GM23338 (cell line): ENCODE results near the gene DSCAML1. TPM values are rescaled to one million over a fixed set of nuclear protein-coding genes. Genes with fewer than 3 reads are reported as not detected.

ENCODE experiments used
- ATAC-seq: fragments of 200-7000 bp; cut with Tn5 transposase; 3 replicates; pipeline ENCODE4 v1.9.1; 2020
- DNase-seq: peaks from one replicate; pipeline ENCODE4 v3.0.0-alpha.2; 2015; ENCODE audit warnings: low spot score
- H2AFZ ChIP-seq: fragments of 200-600 bp; sonication (generic); 2 replicates; pipeline ENCODE4 v1.8.0; 2016; ENCODE audit warnings: antibody characterized with exemption, mild to moderate bottlenecking, moderate library complexity
- H3F3A ChIP-seq: fragments of 200-600 bp; sonication (generic); replicated peaks from 2 replicates; pipeline ENCODE4 v1.8.0; 2017; ENCODE audit warnings: antibody characterized with exemption, mixed run types, low read depth
- H3K27ac ChIP-seq: fragments of 200-600 bp; sonication (generic); 2 replicates; pipeline ENCODE4 v1.6.1; 2016; ENCODE audit warnings: low read depth
- H3K27me3 ChIP-seq: fragments of 200-600 bp; sonication (generic); 2 replicates; pipeline ENCODE4 v1.8.0; 2016; ENCODE audit warnings: mild to moderate bottlenecking, mixed run types, moderate library complexity; ENCODE audit not compliant: insufficient read depth
- H3K36me3 ChIP-seq: fragments of 200-600 bp; sonication (generic); 2 replicates; pipeline ENCODE4 v1.8.0; 2016; ENCODE audit warnings: mild to moderate bottlenecking; ENCODE audit not compliant: insufficient read depth
- H3K4me1 ChIP-seq: fragments of 200-600 bp; sonication (generic); 2 replicates; pipeline ENCODE4 v1.8.0; 2016; ENCODE audit warnings: mild to moderate bottlenecking, moderate library complexity; ENCODE audit not compliant: insufficient read depth
- H3K4me2 ChIP-seq: fragments of 200-600 bp; sonication (generic); 2 replicates; pipeline ENCODE4 v1.7.1; 2017; ENCODE audit warnings: mixed run types
- H3K4me3 ChIP-seq: fragments of 200-600 bp; sonication (generic); 2 replicates; pipeline ENCODE4 v1.6.1; 2016; ENCODE audit warnings: mixed run types
- H3K79me2 ChIP-seq: fragments of 200-600 bp; sonication (generic); replicated peaks from 2 replicates; pipeline ENCODE4 v1.8.0; 2017; ENCODE audit warnings: mild to moderate bottlenecking; ENCODE audit not compliant: insufficient read depth
- H3K9me2 ChIP-seq: fragments of 200-600 bp; sonication (generic); 2 replicates; pipeline ENCODE4 v1.8.0; 2017; ENCODE audit not compliant: insufficient read depth
- H4K20me1 ChIP-seq: fragments of 200-600 bp; sonication (generic); replicated peaks from 2 replicates; pipeline ENCODE4 v1.8.0; 2017; ENCODE audit warnings: mild to moderate bottlenecking; ENCODE audit not compliant: insufficient read depth
- H3K27ac Mint-ChIP-seq: 2 replicates; pipeline ENCODE4 v1.8.0; 2020; ENCODE audit warnings: inconsistent platforms, mild to moderate bottlenecking, moderate library complexity, mixed read lengths
- H3K27me3 Mint-ChIP-seq: 3 replicates; pipeline ENCODE4 v1.8.0; 2022; ENCODE audit warnings: low read depth, mild to moderate bottlenecking, moderate library complexity, mixed read lengths, inconsistent platforms; ENCODE audit not compliant: insufficient read depth, poor library complexity
- H3K36me3 Mint-ChIP-seq: 3 replicates; pipeline ENCODE4 v1.8.0; 2021; ENCODE audit warnings: low read depth, mild to moderate bottlenecking, inconsistent platforms, moderate library complexity, mixed read lengths
- H3K4me1 Mint-ChIP-seq: 3 replicates; pipeline ENCODE4 v1.8.0; 2020; ENCODE audit warnings: mild to moderate bottlenecking, inconsistent platforms, mixed read lengths
- H3K4me3 Mint-ChIP-seq: 3 replicates; pipeline ENCODE4 v1.8.0; 2021; ENCODE audit warnings: moderate library complexity, mild to moderate bottlenecking, inconsistent platforms, mixed read lengths
- H3K9me3 Mint-ChIP-seq: 3 replicates; pipeline ENCODE4 v1.8.0; 2020; ENCODE audit warnings: moderate library complexity, mild to moderate bottlenecking, inconsistent platforms, mixed read lengths
- CREB1 ChIP-seq: fragments of 250-450 bp; sonication (Bioruptor Pico); IDR thresholded peaks from 2 replicates; pipeline ENCODE4 v1.5.0; 2020; ENCODE audit warnings: low read depth, mild to moderate bottlenecking, moderate library complexity
- ETS1 ChIP-seq: IDR thresholded peaks from 2 replicates; pipeline ENCODE4 v1.6.1; 2016; ENCODE audit warnings: antibody characterized with exemption
- EZH2phosphoT487 ChIP-seq: fragments of 200-600 bp; sonication (generic); IDR thresholded peaks from one replicate; pipeline ENCODE4 v1.8.1; 2018; ENCODE audit warnings: antibody characterized with exemption; ENCODE audit not compliant: unreplicated experiment
- JUNB ChIP-seq: IDR thresholded peaks from one replicate; pipeline ENCODE4 v1.6.1; 2016; ENCODE audit warnings: antibody characterized with exemption; ENCODE audit not compliant: unreplicated experiment
- ZNF114 ChIP-seq: fragments of 250-450 bp; sonication (Bioruptor Pico); IDR thresholded peaks from 2 replicates; pipeline ENCODE4 v1.5.0; 2020; ENCODE audit warnings: mild to moderate bottlenecking, moderate library complexity
- ZNF331 ChIP-seq: fragments of 250-450 bp; sonication (Bioruptor Pico); IDR thresholded peaks from 2 replicates; pipeline ENCODE4 v1.5.0; 2020; ENCODE audit warnings: low read depth, mild to moderate bottlenecking, moderate library complexity
- ZNF462 ChIP-seq: fragments of 250-450 bp; sonication (Bioruptor Pico); IDR thresholded peaks from 2 replicates; pipeline ENCODE4 v1.5.0; 2020; ENCODE audit warnings: mild to moderate bottlenecking, moderate library complexity
- polyA plus RNA-seq: library from polyadenylated mRNA; unstranded; fragments of >200 nt; fragmentation: Nextera tagmentation; extraction: Ambion mirVana; gene quantifications from 2 replicates; pipeline ENCODE4 v1.2.1, GENCODE V29; 2016
- total RNA-seq: library from RNA; depleted of rRNA; stranded (reverse); fragments of >200 nt; shearing (Covaris generic); gene quantifications from 2 replicates; pipeline ENCODE4 v1.2.3, GENCODE V29; 2014
- TF ChIP-seq, protein P1 (sequence below): IDR thresholded peaks from one replicate; pipeline ENCODE4 v1.6.1; 2018; ENCODE audit warnings: antibody characterized with exemption; ENCODE audit not compliant: unreplicated experiment
- TF ChIP-seq, protein P2 (sequence below), 2 experiments: fragments of 200-600 bp in 1 of 2; sonication (generic) in 1 of 2; conservative IDR thresholded peaks; 2 replicates each; pipeline versions ENCODE4 v1.5.1 to v1.6.1; 2016 to 2017; ENCODE audit warnings: antibody characterized with exemption in 2 of 2, low read depth in 2 of 2, mild to moderate bottlenecking in 2 of 2, moderate library complexity in 1 of 2

Gene DSCAML1
- total and polyA plus RNA-seq, 2 experiments from 2014 or later = 0.17 TPM; not detected in 1

DNA sequence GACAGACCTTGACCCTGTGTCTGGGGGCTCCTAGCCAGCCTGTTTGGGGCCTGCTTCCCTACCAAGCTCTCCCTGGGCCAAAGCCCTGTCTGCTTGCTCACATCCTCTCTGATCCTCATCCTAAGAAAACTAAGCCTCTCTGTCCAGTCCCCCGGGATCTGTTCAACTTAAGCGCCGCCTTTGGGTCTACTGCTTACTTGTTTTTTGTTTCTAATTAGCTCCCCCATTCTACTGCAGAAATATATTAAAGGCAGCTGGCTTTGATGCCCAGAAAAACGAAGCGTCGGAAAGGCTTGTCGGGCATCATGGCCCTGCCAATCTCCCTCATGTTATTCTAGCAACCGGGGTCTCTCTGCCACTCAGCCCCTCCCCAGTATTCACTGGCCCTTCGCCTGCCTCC, 3.4 kb downstream of the DSCAML1 start:
- Histone ChIP-seq H3F3A (no peaks in the 10 kb centered on the region), H3K36me3 (no peaks in the 10 kb centered on the region), H3K4me3 (no peak overlapping the region), H2AFZ (no peak overlapping the region), H3K27me3 (peaks cover 57% of the 10 kb centered on the region), H3K4me1 (peaks cover 10% of the 10 kb centered on the region; the same call in 1 of the 2 replicates), H4K20me1 (no peaks in the 10 kb centered on the region), H3K4me2 (no peak overlapping the region), H3K79me2 (no peaks in the 10 kb centered on the region), H3K27ac (no peak overlapping the region), H3K9me2 (no peaks in the 10 kb centered on the region)
- peaks cover 54% of the 10 kb centered on the region for H3K27me3 Mint-ChIP-seq
- no peak overlapping the region for H3K27ac Mint-ChIP-seq
- no peaks in the 10 kb centered on the region for H3K9me3 Mint-ChIP-seq
- ATAC-seq (no peak), DNase-seq (no peak)
- H3K36me3 Mint-ChIP-seq = no peaks in the 10 kb centered on the region
- H3K4me3 Mint-ChIP-seq = no peak overlapping the region
- peaks cover 19% of the 10 kb centered on the region for H3K4me1 Mint-ChIP-seq
- TF ChIP-seq ZNF331 (CRISPR knock-in tag) = no peak
- TF ChIP-seq, protein P1, sequence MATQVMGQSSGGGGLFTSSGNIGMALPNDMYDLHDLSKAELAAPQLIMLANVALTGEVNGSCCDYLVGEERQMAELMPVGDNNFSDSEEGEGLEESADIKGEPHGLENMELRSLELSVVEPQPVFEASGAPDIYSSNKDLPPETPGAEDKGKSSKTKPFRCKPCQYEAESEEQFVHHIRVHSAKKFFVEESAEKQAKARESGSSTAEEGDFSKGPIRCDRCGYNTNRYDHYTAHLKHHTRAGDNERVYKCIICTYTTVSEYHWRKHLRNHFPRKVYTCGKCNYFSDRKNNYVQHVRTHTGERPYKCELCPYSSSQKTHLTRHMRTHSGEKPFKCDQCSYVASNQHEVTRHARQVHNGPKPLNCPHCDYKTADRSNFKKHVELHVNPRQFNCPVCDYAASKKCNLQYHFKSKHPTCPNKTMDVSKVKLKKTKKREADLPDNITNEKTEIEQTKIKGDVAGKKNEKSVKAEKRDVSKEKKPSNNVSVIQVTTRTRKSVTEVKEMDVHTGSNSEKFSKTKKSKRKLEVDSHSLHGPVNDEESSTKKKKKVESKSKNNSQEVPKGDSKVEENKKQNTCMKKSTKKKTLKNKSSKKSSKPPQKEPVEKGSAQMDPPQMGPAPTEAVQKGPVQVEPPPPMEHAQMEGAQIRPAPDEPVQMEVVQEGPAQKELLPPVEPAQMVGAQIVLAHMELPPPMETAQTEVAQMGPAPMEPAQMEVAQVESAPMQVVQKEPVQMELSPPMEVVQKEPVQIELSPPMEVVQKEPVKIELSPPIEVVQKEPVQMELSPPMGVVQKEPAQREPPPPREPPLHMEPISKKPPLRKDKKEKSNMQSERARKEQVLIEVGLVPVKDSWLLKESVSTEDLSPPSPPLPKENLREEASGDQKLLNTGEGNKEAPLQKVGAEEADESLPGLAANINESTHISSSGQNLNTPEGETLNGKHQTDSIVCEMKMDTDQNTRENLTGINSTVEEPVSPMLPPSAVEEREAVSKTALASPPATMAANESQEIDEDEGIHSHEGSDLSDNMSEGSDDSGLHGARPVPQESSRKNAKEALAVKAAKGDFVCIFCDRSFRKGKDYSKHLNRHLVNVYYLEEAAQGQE = no peak

DNA sequence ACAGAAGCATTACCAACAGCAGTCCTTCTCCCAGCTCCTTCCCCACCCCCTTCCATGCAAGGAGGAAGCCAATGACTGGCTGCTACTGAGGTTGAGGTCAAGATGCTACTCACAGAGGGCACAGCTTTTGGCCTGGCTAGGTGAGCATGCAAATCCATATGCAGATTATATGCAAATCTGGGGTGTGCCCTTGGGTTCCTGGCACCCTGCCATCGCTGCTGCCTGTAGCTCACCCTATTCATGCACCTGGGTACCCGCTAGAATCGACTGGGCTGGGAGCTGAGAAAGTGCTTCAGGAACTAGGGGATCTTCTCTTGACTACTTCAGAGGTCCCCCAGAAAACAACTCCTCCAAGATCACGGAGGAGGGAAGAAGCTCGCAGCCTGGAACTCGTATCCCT, 4.0 kb downstream of the DSCAML1 start:
- Mint-ChIP-seq H3K9me3 (no peaks in the 10 kb centered on the region), H3K36me3 (no peaks in the 10 kb centered on the region), H3K27me3 (peaks cover 51% of the 10 kb centered on the region), H3K4me3 (no peak overlapping the region), H3K4me1 (peaks cover 19% of the 10 kb centered on the region), H3K27ac (no peak overlapping the region)
- no peaks in the 10 kb centered on the region for H3K9me2 ChIP-seq
- peaks cover 51% of the 10 kb centered on the region for H3K27me3 ChIP-seq
- H3K79me2 ChIP-seq = no peaks in the 10 kb centered on the region
- no peak for ATAC-seq
- no peaks in the 10 kb centered on the region for H3K36me3 ChIP-seq
- no peak overlapping the region for H3K27ac ChIP-seq
- no peak for DNase-seq
- H3K4me3 ChIP-seq = no peak overlapping the region
- H3K4me1 ChIP-seq = peaks cover 10% of the 10 kb centered on the region; the same call in 1 of the 2 replicates
- H3F3A ChIP-seq = no peaks in the 10 kb centered on the region
- no peak overlapping the region for H2AFZ ChIP-seq
- no peaks in the 10 kb centered on the region for H4K20me1 ChIP-seq
- no peak overlapping the region for H3K4me2 ChIP-seq
- TF ChIP-seq ETS1 = no peak
- TF ChIP-seq ZNF331 (CRISPR knock-in tag) = no peak
- TF ChIP-seq JUNB = no peak
- no peak for TF ChIP-seq ZNF114 (CRISPR knock-in tag)
- TF ChIP-seq, protein P2, sequence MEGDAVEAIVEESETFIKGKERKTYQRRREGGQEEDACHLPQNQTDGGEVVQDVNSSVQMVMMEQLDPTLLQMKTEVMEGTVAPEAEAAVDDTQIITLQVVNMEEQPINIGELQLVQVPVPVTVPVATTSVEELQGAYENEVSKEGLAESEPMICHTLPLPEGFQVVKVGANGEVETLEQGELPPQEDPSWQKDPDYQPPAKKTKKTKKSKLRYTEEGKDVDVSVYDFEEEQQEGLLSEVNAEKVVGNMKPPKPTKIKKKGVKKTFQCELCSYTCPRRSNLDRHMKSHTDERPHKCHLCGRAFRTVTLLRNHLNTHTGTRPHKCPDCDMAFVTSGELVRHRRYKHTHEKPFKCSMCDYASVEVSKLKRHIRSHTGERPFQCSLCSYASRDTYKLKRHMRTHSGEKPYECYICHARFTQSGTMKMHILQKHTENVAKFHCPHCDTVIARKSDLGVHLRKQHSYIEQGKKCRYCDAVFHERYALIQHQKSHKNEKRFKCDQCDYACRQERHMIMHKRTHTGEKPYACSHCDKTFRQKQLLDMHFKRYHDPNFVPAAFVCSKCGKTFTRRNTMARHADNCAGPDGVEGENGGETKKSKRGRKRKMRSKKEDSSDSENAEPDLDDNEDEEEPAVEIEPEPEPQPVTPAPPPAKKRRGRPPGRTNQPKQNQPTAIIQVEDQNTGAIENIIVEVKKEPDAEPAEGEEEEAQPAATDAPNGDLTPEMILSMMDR (conservative IDR thresholded peaks at IDR 0.05; ENCODE audit: low read depth in 2 of 2) = no peak
- no peak for TF ChIP-seq EZH2phosphoT487
- no peak for TF ChIP-seq CREB1 (CRISPR knock-in tag)
- no peak for TF ChIP-seq ZNF462
